Daoy (cell line): ENCODE results near the gene DCC. TPM values are rescaled to one million over a fixed set of nuclear protein-coding genes. Genes with fewer than 3 reads are reported as not detected.

ENCODE experiments used
- DNase-seq: peaks from one replicate; pipeline ENCODE4 v3.0.0-alpha.2; 2015; ENCODE audit warnings: low read depth
- total RNA-seq: library from RNA; depleted of rRNA; stranded (reverse); fragments of >200 nt; shearing (Covaris generic); gene quantifications from 2 replicates; pipeline ENCODE4 v1.2.3, GENCODE V29; 2014

The DCC gene
- total RNA-seq, 1 experiment from 2014 or later: not detected

DNA sequence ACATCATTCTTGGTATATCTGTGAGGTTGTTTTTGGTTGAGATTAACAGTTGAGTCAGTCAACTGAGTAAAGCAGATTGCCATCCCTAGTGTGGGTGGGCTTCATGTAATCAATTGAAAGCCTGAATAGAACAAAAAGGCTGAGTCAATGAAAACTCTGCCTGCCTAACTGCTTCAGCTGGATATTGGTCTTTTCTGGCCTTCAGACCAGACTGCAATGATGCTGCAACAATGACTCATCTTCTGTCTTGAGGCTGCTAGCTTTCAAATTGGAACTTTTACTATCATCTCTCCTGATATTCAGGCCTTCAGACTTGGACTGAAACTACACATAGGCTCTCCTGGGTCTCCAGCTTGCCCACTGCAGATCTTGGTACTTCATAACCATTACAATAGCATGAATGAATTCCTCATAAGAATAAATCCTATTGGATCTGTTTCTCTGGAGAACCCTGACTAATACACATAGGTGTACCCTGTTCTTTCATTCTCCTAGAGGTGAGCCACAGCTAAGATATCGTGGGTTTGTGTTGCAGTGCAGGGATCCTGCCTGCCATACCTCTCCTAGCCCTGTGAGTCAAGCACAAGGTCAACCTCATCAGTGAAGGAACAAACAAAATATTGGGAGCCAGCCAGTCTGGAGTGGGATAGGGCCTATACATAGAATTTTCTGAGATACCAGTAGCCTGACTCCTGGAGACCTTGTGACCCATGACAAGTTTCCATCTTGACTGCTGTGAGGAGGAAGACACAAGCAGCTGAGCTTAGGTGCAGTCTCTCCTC is 473.8 kb downstream of the DCC start:
- no peak for DNase-seq

DNA sequence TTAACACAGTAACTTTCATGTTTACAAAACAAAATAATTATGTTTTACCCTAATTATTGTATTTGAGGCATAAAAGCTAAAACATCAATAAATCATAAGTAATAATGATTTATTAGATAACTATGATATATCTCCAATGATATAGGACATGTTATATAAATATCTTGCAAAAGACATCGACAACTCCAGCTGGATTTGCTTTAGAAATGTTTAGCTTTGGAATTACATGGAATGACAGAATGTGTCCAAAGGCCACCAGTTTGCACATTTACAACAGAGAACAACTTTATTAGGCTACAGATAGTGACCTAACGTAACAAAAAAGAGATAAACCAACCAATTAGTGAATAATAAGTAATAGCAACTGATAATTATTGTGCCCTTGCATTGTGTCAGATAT is 475.7 kb downstream of the DCC start:
- DNase-seq: no peak

DNA sequence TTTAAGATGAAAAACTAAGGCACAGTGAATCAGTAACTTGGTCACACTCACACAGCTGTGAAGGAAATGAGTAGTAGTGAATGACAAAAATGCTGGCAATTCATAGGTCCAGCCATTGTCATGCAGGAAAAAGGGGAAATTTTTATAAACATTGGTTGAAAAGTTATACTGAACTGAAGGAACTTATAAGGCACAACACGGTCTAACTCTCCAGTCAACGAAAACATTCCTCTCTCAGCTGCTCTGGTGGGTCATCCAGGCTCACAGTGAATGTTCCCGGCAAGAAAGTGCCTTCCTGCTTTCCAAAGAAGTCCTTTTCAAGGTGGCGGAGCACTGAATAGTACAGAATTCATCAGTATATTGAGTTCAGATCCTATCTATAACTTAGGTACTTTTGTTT is 476.1 kb downstream of the DCC start:
- no peak for DNase-seq

DNA sequence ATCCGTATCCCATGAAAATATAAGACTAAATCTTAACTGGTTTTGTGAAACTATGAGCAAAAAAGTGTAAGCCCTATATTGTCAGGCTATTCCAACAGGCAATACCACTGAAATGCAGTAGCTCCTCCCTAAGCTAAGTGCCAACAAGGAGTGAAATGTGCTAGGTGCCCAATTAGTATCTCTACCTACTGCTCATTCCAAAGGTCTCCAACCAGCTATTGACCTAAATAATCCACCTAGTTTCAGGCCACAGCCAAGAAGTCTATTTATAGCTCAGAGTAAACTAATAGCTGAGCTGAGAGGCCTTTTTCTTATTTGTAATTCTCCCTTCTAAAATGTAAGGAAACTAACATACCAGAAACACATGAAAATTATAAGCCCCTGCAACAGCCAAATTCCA is 482.2 kb downstream of the DCC start:
- DNase-seq: no peak

DNA sequence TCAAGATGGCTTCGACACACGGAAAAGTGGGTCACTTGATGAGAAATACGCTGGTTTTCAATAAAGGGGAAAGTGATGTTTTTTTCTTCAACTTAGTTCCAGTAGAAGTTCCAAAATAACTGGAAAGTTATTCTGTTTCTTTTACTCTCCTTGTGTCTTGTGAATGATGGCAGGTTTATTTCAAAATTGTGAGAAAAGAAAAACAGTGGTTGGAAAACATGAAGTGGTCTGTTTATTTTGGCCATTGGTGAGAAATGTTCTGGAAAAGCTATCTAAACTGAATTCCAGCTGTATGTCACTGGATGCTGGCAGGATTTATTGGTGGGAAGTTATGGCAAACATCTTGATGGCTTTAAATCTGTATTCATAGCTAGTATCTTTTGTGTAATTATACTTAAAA is 484.1 kb downstream of the DCC start:
- no peak for DNase-seq

DNA sequence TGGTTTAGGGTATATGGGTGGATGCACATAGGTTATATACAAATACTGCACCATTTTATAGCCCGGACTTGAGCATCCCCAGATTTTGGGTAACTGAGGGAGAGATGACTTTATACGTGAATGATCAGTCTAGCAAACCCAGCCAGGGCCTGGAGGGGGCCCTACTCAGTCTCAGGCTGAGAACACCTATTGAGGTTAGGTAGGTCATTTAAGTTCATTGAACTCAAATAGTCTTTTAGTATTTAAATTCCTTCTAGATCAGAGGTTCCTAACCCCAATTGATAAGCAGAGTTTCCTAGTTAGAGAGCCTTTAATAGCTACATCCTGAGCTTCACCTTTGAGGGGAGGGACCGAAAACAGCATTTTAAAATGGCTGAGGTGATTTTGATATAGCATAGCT is 487.0 kb downstream of the DCC start:
- no peak for DNase-seq

DNA sequence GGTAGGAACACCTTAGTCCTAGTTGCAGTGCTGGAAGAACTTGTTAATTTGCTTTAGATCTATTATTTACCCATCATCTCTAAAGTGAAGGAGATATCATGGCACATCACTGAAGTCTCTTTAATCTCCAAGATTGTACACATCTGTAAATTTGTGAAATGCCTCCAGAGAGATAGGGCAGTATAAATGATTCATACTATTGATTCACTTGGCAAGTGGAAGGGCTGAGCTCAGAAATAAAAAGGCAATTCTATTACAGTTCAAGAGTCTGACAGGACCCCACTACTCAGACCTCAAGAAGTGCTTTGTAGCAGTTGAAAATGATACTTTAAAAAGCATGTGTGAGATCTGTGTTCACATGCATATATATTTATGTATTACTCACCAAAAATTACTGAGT is 489.3 kb downstream of the DCC start:
- DNase-seq: no peak

DNA sequence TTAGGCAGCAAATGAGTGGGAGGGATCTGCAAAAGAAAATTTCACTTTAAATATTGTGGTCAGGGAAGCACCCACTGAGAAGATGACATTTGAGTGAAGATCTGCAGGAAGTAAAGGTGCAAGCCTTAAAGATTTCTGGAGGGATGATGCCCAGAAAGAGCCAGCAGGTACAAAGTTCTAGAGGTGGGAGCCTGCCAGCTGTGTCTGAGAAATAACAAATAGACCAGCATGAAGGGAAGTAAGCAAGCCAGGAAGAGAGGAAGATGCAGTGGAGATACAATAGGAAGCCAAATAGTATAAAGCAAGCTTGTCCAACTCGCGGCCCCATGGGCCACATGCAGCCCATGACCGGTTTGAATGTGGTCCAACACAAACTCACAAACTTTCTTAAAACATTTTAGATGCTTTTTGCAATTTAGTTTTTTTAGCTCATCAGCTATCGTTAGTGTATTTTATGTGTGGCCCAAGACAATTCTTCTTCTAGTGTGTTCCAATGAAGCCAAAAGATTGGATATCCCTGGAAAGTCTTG is 489.9 kb downstream of the DCC start:
- no peak for DNase-seq

DNA sequence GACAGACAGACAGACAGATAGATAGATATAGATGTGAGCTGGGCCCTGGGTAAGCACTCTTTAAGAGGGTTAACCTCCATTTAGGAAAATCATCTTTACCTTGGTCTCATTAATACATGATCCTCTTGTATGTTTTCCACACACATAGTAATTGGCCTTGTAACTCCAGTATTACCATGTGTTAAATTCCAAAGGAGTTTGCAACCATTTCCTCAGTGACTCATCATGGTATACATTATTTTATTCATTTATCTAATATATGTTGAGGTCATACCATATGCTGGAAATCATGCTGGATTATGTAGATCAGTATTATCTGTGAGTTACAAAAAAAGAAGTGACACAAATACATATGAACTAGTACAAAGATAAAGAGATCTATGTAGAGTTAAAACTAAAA is 504.3 kb downstream of the DCC start:
- DNase-seq: no peak

DNA sequence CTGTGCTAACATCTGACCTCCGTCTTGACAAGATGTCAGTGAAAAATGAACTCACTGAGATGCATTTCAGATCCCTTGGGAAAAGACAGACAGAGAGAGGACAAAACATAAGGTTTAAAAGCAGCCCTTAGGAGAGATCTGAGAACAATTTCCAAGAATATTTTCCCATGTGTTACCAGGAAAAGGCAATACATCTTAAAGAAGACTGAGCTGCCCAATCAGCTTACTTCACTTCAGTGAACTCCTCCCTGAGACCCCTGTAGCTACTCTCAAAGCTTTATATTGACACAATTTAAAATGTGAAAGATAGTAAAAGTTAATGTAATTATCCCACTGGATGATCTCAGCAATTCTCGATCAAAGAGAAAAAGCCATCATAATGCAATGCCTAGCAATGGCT is 505.0 kb downstream of the DCC start:
- DNase-seq: no peak

DNA sequence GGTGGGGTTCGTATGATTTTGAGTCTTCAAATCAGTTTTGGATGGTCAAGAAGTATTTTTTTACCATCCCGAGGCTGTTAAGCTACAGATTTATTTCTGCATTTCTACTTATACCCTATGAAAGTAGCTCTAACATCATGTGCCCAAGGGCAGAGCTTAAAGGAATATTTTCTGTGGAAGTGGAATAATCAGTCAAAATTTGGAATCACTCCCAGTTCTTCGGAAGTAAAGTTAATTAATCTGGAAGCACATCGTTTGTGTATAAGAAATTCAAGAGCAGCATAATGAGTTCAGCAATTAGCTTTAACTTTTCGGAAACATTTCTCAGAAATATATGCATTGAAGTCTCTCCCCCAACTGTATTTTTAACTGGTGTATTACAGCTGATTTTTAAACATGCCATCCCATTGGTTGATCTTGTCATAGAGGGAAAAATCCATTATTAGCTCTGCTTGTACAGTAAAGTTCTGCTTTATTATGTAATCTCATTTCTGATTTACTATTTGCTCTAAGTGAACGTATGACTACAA is 510.1 kb downstream of the DCC start:
- DNase-seq: no peak

DNA sequence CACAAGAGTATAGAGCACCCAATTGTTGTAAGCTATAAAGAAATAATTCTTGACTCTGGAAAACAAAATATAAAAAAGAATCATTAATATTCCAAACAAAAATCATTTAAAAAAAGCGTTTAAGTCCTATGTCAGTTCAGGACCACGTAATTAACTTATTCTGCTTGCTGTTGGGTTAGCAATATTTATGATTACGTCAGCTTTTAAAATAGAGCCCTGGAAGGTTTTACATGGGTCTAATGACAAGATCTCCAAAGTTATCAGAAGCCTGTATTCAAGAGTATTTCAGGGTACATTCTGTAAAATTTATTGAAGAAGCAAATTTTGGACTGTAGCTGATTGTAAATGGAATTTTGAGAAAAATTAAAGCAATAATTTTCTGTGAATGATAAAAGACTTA is 521.6 kb downstream of the DCC start:
- no peak for DNase-seq

DNA sequence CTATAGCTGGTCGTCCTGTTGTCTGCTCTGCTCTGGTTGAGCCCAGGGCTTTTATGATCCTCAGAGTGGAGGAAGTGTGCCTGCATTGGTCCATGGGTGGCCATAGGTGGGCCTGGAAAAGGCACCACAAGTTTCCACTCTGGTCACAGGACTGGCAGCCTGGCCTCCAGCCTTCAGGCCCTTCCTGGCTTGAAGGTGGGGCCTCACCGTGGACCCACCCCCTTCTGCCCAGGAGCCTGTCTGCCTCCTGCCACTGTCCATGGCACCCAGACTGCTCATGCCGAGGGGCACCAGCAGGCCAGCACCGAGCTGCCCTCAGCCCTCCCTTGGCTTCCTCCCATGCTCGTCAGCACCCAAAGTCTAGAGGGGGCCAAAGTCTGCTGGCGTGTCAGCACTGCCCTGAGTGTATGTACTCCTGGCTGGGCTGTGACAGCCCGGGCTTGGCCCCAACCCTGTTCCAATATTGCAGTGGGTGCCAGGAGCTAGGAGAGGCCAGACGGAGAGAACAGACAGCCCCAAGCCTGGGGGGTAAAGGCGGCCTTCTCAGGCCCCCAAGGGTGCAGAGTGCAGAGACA is 529.4 kb downstream of the DCC start:
- DNase-seq: no peak

DNA sequence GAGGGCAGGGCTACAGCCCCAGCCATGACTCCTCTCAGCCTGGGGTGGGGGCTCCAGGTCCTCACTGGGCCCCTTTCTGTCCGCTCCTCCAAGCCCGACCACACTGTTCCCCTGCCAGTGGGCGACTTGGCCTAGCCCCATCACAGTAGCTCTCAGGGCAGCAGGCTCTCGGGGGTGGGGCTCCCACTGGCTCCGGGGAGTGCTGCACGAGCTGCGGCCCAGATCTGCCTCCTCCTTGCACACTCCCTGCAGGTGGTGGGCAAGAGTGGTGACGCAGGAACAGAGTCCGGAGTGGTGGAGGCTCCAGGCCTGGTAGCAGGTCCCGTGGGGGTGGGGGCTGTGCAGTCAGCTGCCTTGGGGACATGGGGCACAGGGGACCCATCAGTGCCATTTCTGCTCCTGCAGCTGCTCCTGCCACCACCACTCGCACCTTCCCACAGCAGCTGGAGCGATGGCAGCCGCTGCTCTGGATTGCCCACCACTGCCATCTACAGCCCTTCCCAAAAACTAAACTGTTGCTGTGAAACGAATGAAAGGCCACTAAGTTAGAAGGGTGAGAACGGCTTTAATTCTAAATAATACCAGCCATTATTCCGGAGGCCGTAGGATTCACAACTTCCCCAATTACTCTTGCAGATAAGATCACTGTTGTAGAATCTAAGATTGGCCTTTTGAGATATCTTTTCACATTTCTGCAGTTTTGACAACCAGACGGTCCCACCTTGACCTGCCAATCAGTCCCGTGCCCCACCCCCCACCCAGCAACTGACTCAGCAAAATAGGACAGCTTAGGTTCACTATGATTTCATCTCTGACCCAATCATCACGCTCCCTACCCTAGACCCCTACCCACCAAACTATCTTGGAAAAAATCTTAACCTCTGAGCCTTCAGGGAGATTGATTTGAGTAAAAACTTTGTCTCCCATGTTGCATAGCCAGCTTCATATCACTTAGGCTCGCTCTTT is 530.2 kb downstream of the DCC start:
- no peak for DNase-seq

DNA sequence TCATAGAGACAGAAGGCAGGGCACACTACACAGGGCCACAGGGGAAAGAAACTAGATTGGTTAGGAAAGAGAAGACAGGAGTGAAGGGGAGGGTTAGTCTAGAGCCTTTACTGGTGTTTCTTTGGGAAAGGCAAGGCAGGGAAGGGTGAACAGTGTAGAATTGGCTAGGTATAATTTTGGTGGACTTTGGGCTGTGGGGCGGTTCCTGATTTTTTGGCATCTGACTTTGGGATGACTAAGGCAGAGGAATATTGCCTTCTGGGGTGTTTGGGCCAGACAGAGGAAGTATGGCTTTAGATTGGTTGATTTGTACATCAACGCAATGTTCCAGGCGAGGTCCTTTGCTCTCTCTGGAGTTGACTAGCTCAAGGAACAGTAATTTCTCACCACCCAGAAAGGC is 534.8 kb downstream of the DCC start:
- DNase-seq: no peak

DNA sequence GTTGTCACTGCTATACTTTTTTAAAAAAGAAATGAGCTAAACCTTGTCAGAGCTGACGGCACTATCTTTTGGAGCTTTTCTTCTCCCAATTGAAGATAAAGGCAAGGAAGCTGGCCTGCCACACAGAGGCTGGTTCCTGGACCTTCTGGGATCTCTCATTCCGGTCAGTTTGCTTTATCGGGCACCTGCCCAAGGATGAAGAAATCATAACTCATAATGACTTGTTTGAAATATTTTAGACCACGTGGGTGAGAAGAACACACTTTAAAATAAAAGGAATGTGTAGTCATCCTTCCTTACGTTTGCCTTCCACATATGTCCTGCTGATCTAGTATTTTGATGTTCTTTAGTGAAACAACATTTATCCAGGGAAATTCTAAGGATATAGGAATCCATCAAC is 535.7 kb downstream of the DCC start:
- DNase-seq: no peak

DNA sequence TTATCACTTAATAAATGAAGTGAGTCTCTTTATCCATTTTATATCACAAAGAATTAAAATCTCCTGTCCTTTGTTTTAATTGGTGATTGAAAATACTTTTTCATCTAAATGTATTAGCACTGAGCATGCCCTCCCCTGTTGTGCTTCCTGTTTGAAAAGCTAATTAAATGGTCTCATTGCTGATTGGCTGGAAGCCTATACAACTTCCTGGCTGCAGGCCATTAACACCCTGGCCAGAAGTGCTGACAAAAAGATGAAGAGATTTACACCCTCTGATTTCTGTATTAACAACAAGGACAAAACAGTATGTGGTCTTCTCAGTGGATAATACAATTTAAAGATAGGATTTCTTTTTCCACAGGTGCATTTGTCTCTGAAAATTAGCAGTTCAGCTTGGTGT is 548.0 kb downstream of the DCC start:
- DNase-seq: no peak

DNA sequence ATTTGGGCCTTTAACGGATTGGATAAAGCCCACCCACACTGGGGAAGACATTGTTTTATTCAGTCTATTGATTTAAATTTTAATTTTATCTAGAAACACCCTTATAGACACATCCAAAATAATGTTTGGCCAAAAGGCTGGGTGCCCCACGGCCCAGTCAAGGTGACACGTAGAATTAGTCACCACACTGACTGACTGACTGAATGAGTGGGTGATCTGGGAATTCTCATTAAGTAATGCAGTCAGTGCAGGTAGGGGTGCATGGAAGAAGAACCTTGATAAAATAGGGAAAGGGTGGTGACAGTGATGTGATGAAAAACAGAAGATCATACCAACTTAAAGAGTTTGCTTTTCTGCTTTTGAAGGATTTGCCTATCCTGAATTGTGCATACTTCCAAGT is 554.8 kb downstream of the DCC start:
- DNase-seq: no peak

DNA sequence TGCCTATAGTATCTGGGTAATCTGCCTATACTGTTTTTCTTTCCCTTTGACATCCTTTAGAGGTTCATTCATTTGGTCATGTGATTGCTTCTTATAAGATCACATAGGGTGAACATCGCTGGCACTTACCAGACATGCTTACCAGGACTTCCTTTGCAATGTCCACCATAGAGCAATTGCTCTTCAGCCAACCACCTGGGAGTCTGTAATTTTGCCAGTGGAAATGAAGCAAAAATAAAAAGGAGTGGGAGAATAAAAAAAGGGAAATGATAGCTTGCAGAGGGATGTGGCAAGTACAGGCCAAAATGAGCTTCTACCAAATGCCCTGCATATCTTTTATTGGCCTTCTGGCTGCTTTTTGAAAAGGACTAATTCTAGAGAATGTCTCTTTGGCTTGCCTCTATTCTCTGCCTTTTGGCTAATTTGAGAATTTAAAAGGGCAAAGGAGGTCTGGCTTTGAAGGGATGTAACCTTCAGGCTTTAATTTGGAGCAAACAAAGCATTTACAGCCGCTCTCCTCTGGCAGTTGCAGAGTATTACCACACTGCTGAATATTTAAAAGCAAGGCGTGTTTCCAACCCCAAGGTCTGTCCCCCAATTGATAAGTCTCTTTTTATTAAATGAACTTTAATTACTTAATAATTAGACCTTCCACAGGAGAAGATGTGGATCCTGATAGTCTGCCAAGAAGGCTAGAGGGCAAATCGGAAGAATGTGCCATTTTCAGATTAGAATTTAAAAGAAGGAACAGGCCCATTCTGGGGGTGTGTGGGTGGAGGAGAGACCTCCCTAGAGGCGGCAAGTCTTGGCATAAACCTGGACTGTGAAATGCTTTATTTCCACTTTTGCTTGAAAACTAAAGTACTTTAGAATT is 557.9 kb downstream of the DCC start:
- no peak for DNase-seq

DNA sequence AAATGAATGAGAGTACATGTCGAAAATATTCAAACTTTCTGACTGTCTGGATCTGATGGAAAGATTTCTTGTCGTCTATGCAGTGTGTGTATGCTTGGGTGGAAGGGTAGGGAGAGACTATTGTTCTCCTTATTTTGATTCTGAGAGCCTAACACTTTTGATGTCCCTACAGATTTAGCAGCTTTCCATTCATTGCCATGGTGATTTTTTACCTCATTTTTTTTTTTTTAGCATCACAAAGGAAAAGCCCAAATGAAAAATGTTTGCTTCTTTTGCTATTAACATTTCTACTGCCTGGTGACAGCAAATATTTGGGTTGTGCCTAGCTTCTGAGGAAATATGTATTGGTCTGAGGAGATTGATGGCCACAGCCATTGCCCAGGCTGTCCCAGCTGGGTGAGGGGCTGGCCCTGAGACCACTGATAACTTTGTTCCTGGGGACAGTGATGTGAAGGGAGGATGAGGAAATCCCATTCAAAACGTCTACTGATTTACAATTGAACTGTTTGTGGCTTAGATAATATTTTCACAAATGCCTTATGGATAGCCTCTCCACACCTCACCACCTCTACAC is 558.6 kb downstream of the DCC start:
- no peak for DNase-seq

DNA sequence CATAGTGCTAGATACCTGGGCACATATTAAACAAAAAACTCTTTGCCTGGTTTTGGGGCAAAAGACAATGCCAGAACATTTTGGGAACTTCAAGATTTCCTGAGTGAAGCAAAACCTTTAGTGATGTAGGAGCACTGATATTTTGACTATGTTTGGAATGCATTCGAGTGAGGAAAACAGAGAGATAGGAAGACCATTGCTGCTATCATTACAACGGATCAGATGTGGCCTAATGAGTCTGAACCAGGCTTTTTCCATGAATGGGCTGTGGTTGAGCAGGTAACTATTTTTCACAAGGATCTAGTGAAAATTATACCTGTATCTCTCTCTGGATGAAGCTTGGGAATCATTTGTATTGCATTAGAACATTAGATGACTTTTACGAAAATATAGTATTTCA is 562.2 kb downstream of the DCC start:
- DNase-seq: no peak
